Inflammatory macrophage treated with lipopolysaccharide for 4 hours (primary cell): ENCODE data around the gene SYTL5.

ENCODE experiments used
- DNase-seq: peaks from one replicate; pipeline ENCODE4 v3.0.0-alpha.2; 2020

SYTL5 gene

DNA sequence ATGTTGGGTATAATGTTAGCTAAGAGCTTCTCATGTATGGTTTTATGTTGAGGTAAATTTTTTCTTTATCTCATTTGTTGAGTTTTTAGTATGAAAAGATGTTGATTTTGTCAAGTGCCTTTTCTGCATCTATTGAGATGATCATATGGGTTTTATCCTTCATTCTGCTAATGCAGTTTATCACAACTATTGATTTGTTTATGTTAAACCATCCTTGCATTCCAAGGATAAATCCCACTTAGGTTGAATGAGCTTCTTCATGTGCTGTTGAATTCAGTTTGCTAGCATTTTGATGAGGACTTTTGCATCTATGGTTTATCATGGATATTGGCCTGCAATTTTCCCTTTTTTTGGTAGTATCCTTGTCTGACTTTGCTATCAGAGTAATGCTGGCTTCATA lies 93.3 kb downstream of the SYTL5 start:
- no peak for DNase-seq

DNA sequence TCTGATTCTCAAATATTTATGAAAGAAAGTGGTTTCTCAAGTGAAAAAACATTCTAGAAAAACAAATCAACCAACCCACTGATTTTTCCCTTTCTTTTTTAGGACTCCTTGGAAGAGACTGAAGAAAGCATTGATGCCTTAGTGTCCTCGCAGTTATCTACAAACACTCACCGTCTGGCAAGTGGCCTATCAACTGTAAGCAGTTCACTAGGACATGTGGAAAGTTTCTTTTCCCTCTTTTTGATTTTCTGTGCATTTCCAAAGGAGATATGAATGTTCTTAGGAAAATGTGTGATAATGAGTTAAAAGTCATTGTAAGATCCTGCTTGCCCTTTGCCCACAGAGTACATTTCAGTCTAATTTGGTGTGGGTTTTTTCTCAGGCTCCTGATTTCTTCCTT lies 95.9 kb downstream of the SYTL5 start:
- no peak for DNase-seq

DNA sequence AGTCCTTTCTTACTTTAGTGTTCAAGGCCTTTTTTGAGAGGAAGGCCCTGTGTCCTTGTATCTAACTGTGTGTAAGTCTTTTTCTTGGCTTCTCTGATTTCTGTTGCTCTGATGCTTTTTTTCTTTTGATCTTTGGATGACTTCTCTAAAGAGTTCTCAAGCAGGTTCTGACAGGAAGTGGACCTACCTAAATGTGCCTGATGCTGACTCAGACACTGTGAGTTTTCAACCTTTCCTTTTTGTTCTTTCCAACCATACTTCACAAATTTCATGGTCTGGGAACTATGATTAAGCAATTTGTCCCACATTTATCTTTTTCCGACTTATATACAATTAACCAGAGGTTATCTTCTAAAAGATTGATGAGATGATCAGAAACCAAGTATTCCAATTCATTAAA lies 96.5 kb downstream of the SYTL5 start:
- no peak for DNase-seq

DNA sequence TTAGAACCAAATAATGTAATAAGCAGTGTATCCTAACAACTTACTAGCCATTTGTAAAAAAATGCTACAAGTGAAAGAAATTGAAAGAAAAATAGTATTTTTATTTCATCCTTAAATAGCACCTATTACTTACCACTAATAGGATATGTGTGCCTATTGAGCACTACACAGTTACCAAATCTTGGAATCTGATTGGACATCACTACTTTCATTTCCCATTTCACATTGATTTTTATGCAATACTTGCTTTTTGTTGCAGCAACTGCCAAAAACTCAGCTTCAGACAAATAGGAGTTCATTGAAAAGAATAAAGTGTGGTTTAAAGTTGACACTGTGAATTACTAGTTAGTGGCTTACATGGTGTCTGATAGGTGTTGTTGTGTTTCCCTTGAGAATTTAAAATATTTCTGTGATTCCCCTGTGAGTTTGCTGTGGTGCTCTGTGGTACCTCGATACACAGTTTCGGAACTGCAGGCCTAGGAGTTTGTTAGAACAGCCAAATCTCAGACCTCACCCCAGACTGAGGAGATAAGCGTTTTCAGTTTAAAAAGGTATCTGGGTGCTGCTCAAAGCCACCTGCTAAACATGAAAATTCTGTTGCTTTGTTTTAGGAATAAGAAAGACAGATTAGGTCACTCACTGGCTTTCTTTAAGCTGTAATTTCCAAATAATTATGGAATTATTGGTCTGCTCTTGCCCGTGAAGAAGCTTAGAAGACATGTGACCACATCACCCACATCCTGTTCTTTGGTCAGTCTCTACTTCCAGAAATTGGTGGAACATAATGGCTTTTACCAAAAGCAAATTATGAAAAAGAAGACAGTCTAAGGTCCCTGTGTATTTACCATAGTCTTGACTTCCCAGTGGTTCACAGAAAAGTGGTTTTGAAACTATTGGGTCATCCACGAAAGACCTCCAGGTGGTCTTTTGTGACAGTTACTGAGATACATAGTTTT lies 97.8 kb downstream of the SYTL5 start:
- peak; percentile 11 for DNase-seq

DNA sequence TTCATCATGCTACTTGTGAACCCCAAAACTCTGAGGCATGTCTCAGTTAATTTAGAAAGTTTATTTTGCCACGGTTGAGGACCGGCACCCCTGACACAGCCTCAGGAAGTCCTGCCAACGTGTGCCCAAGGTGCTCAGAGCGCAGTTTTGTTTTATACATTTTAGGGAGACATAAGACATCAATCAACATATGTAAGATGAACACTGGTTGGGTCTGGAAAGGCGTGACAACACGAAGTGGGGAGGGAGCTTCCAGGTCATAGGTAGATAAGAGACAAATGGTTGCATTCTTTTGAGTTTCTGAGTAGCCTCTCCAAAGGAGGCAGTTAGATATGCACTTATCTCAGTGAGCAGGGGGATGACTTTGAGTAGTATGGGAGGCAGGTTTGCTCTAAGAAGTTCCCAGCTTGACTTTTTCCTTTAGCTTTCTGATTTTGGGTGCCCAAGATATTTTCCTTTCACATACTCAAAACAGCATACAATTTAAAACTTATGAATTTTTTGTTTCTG lies 98.9 kb downstream of the SYTL5 start:
- DNase-seq: no peak

DNA sequence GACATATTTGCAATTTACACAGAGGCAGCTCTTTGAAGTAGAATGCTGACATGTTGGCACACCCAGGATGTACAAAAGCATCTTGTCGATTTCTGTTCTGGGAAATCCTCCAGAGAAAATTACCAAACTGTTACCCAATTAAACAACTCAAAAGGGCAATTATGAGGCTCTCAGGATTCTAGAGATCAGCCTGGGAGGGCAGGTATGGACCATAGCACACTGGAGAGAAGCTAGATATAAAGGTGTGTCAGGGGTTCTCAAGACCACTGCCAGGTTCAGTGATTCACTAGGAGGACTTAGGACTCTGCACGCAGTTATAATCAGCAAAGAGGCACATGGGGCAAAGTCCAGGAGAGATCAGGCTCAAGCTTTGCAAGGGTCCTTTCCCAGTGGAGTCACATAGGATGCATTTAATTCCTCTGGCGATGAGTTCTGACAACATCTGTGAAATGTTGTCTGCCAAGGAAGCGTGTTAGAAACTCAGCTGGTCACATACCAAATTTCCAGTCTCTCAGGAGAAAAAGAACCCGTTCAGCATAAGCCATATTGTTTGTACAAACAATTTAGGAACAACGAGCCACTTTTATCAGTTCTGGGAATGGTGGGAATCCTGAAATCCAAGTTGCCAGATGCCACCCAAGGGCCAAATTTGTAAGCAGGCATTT lies 100.8 kb downstream of the SYTL5 start:
- no peak for DNase-seq

DNA sequence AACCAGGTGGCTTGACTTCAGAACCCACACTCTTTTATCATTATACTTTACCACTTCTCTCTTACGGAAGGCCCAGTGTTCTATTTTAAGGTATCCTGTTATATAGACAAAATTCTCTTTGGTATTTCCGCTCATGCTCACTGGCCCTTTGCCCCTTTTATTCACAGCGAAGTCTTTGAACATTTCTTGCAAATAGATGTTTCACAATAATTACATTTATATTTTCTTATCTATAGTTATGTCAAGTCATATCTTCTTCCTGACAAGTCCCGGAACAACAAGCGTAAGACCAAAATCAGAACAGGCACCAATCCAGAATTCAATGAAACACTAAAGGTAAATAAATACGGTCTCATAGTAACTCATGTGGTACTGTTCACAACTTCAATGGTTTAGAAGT lies 102.0 kb downstream of the SYTL5 start:
- DNase-seq: no peak

DNA sequence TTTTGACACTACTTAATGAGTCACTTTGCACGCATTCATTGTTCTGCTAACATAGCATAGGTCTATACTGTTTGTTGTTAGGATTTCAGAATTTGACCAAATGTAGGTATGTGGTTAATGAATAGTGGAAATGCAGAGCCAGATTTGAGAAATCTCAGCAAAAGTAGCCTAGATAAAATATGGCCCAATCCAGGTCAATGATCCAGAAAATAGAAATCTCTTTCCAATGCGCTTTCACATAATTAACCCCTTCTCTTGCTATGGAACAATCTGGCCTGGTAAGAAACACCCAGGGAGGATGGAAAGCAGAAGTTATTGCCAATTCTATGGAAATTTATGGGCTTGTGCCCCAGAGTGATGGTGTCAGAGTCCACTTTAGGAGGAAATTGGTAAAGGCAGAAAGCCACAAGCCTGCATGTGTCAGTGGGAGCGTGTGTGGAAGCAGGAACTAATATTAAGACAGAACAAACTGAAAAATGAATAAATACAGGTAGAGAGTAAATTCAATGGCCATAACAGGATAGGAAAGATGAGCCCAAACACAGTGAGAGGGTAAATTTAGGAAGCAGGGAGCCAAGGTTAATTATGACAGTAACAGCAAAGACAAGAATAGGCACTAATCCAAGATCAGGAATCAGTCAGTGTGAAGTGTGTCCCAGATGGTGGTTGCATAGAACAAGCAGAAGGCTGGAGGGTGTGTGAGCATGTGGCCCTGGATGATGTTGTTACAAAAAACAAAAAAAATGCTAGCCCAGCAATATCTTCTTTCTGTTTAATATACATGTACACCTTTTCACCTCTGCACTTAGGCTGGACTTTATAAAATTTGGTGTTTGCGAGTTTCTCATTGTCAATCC lies 102.9 kb downstream of the SYTL5 start:
- DNase-seq: no peak

DNA sequence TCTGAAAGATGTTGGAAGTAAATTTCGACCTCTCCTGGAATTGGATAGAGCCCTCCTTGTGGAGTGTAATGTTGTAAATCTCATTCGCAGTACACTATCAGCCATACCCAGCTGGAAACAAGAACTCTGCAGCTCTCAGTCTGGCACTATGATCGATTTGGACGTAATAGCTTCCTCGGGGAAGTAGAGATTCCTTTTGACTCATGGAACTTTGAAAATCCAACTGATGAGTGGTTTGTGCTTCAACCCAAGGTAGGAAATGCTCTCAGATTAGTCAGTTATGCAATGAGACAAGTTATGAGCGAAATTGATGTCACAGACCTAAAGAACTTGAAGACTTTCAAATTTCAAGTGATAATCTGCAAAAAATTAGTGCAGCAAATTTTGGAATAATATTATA lies 103.9 kb downstream of the SYTL5 start:
- DNase-seq: no peak

DNA sequence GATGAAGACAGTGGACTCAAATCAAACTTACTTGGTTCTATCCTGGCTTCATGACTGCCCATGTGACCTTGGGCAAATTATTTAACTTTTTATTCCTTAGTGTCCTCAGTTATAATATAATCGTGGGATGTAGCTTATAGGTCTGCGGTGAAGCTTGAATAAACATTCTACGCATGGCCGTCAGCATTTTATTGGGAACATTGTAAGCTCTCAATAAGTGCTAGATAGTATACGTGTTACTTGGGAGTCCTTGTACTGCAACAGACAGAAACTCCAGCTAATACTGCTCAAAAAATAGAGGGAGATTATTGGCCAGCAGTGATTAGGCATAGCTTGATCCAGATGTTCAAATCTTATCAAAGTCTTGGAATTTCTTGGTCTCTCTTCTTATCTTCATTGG lies 104.8 kb downstream of the SYTL5 start:
- no peak for DNase-seq

DNA sequence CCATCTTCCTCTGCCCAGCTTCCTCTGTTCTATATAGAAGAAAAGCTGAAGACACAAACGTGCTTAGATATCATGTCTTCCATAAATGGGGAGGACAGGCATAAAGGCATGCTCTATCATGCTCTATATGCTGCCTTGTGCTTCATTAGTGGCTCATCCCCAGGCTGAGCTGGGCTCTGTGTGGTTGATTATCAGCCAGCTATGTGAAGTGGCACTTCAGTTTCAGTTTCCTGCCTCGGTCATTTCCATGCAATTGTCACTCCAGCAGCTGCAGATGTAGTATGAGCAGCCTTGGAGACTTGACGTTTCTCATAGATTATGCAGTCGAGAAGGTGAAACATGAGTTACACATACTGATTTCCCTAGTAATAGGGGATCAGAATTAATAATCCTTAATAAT lies 106.2 kb downstream of the SYTL5 start:
- no peak for DNase-seq

DNA sequence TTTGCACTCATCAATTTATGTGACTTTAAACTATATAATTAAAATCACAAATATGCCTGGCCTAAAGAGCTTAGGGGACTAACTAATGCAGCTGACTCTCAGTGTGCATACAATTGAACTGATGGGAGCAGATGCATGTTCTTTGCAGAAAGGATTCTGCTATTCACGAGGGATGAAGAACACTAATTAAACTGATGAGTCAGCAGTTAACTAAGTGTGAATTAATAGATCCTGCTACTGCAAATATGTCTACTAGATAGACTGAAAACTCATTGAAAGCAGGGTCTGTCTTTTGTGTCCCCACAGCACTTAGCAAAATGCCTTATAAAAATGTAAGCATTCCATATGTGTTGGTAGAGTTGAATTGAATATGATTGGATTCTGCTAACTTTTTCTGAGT lies 110.4 kb downstream of the SYTL5 start:
- DNase-seq: no peak

DNA sequence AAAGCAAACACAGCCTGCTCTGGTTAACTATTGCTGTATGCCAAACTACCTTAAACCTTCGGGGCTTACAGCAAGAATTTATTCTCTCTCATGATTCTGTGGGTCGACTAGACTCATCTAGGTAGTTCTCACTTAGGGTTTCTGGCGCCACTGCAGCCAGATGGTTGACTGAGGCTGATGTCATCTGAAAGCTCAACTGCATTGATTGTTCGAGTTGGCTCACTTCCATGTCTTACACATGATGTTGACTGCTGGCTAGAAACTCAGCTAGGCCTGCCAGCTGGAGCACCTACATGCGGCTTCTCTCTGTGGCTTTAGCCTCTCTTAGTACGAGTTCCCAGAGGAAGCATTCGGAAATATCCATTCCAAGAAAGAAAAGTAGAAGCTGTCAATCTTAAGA lies 111.1 kb downstream of the SYTL5 start:
- no peak for DNase-seq

DNA sequence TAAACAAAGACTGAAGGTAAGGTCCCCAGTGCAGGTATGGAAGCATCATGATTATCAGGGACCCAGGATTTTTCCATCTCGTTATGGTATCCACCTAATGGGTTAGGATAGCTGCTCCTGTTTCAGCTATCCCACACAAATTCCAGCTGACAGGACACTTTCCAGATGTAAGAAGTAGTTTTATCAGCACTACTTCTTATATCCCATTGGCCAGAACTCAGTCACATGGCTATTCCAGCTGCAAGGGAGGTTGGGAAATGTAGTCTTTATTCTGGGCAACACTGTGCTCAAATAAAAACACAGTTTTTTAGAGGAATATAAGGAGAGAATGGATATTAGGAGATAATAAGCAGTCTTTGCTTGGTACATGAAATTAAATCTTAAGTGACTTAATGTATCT lies 117.6 kb downstream of the SYTL5 start:
- no peak for DNase-seq

DNA sequence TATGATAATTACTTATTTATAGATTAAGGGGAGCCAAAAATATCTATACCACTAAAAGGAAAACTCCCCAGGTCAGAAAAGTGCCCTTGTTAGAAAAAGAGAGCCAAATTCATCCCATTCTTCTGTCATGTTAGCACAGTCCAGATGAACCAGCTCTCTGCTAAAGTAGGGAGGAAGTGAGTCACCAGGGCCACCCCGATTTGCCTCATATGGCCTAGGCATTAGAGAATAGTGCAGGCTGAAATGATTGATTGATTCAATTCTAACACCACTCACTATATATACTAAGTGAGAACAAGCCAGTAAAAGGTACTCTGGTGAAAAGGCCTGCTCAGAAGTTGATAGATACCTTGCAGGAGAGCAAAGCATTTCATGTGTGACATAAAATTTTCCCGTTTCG lies 119.8 kb downstream of the SYTL5 start:
- no peak for DNase-seq

DNA sequence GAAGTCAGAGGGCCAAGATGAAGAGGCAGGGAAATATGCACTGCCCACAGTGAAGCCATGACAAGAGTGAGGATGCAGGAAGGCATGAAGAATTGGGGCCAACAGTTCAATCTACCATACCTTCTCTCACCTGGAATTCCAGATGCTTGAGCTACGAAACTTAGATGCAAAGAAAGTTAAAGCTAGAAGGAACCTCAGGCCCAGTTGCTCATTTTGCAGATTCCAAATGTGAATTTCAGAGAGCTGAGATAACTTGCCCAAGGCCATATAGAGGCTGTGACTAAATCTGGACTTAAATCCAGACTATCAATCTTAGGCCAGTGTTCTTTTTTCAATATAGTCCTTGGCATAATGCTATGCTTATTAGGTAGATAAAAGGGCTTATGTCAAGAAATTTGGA lies 121.6 kb downstream of the SYTL5 start:
- no peak for DNase-seq

DNA sequence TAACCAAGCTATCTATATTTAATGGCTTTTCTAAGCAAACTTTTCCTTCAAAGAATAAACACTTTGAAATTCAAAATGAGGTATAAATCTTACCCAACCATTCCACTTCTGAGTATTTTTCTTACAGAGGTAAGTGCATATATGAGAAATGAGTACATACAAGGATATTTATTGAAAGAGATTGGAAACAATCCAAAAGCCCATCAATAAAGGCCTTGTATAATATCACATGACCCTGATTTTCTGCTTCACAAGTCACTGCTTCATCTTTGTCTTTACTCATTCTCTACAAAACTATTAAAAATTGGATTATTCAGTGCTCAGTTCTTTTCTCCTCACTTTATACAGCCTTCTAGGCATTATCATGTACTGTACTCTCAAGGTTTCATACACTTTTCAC lies 123.0 kb downstream of the SYTL5 start:
- DNase-seq: no peak

DNA sequence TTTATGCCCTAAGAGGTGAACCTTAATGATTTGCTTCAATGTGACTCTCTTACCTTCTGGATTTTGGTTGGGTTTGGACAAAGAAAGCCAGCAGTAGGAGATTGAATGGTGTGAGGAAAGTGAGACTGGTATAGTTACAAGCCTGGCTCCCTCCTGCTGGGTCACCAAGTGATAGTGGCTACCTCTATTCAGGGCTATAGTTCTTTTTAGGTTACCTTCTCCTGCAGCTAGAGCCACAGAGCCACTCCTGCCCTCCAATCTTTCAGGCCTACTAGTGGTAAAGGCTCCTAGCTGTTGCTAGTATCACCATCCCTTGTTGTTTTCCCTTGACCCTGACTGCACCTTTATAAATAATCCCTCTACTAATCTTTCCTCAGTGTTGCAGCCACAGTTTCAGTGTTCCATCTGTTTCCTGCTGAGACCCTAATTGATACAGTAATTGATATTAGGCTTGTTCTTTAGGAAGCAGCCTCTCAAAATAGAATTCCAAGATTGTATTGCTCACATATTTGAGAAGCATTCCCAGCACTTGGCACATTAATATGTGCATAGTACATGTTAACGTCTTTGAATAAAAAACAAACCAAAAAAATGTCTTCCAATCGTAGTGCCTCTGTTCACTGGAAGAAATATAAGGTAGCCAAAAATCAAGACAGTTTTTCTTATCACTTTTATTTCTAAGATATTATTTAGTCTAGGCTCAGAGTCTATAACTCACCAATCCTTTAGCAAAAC lies 132.0 kb downstream of the SYTL5 start:
- DNase-seq: no peak

DNA sequence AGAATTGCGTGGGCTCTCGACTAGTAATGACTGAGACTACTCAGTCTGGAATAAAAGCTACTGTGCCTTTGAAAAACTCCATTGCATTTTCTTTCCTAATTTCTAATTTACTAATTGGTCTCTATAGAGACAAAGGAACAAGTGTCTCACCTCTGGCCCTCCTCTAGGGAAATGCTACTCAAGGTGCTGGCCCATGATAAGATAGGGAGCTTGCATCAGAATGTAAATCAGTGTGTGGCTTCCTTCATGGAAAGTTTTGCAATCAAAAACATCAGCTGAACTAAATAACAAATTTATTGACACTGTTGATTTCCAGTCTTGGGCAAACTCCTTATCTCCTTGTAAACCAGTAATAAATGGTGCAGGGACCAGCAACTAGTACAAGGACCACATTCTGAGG lies 132.5 kb downstream of the SYTL5 start:
- DNase-seq: no peak

DNA sequence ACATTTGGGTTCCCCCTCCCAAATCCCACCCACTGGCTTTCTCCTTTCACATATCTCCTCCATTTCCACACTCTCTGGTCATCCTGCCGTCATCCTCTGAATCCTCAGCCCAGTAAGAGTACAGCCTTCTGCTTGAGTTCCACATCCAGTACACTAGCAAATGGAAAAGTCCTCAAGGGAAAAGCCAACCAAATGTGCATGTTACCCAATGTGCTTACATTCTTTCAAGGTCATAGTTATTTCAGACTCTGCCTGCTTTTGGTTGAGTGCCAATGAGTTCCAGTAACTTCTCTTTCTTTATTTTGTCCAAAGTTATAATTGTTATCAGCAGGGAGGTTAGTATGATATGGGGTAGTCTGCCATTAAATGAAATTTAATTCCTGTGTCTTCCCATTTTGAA lies 136.3 kb downstream of the SYTL5 start:
- no peak for DNase-seq

DNA sequence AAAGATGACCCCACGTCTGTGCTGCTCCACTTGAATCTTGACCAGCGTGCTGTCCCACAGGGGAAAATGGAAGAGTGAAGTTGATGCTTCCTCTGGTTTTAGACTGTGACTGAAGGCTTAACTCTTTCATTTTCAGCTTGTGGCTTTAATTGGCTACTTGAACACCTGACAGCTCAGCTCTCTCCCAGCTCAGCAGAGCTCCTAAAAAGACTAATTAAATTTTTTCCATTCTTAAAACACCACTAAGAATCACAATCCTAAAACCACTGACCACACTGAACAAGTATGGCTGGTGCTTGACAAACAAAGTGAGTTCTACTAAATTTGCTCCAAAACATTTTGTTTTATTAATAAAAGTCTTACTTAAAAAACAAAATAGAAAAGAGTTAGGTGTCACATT lies 142.7 kb downstream of the SYTL5 start:
- DNase-seq: no peak

DNA sequence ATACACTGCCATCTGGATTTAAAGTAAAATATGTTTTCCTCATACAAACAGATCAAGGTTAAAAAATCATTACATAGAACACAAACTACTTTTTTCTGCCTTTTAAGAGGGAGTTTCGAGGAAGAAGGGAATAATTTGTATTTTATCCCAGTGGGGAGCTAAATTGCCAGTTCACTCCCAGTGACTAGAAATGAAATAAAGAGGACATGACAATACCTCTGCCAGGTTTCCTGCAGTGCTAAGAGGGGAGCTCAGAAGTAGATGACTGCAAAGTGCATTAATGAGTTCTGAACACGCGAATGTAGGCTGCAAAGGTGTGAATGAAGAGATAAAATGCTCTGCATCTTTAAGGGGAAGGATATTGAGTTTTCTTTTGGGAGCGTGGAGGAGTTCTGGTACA lies 144.6 kb downstream of the SYTL5 start:
- no peak for DNase-seq

DNA sequence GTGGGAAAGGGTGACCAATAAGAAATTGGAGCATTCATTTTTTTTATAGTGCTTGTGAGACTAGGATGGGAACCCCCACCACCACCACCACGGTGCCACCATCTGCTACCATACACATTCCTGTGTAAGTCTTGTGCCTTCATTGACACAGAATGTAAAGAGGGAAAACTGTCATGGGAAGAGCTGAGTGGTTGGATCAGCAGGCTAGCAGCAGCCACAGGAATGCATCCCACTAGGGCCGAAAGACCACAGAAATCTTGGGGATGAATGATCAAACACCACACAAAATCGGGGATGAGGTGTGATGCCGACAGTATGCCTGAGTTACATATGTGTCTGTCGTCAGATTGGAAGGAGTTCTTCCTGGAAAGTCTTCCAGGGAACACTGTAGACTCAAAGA lies 145.1 kb downstream of the SYTL5 start:
- DNase-seq: no peak
